T1000 (cell line): ENCODE data around the gene CLDN7.
A peak's percentile ranks its signal among the peaks of the same experiment; 100 is the strongest.

ENCODE experiments used
- DNase-seq: peaks from one replicate; lab custom pipeline; 2025; ENCODE audit warnings: mixed read lengths; lab: John Stamatoyannopoulos, UW

The CLDN7 gene

GRCh38 chr17:7285679-7286078 is 23.4 kb upstream of the CLDN7 start:
- DNase-seq, result no peak

DNA sequence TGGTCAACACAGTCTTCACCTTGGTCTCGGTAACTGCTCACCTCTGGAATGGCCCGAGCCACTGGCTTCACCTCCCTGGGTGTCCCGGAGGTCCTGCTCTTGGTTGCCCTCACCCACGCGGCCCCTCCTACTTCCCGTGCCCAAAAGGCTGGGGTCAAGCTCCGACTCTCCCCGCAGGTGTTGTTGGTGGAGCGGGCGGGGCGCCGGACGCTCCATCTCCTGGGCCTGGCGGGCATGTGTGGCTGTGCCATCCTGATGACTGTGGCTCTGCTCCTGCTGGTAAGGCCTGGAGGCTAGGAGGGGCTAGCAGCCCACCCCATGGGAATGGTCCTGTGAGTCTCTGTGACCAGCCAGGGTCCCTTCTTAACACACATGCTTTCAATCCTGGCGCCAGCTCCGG is 22.6 kb upstream of the CLDN7 start:
- no peak for DNase-seq

- DNase-seq, result no peak
Observed at GRCh38 chr17:7283471-7284216, 21.4 kb upstream of the CLDN7 start.

DNA sequence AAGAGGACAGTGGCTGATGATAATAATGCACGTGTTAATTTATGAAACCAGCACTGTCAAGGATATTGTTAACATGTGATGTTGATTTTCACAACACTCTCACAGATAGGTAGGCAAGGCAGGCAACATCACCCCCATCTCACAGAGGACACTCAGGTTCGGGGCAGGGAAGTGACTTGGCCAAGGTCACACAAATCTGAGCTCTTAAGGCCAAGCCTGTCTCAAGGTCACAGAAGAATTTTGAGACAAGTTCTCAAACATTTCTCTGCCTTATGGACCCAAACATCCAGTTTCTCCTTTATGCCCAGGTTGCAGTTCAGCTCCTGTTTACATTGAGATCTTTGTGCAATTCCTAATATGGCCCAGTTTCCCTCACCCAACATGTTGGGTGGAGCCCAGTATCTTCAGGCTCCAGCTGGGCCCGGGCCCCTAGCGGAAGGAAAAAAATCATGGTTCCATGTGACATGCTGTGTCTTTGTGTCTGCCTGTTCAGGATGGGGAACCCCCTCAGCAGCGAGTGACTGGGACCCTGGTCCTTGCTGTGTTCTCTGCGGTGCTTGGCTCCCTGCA is 20.6 kb upstream of the CLDN7 start:
- no peak for DNase-seq

DNA sequence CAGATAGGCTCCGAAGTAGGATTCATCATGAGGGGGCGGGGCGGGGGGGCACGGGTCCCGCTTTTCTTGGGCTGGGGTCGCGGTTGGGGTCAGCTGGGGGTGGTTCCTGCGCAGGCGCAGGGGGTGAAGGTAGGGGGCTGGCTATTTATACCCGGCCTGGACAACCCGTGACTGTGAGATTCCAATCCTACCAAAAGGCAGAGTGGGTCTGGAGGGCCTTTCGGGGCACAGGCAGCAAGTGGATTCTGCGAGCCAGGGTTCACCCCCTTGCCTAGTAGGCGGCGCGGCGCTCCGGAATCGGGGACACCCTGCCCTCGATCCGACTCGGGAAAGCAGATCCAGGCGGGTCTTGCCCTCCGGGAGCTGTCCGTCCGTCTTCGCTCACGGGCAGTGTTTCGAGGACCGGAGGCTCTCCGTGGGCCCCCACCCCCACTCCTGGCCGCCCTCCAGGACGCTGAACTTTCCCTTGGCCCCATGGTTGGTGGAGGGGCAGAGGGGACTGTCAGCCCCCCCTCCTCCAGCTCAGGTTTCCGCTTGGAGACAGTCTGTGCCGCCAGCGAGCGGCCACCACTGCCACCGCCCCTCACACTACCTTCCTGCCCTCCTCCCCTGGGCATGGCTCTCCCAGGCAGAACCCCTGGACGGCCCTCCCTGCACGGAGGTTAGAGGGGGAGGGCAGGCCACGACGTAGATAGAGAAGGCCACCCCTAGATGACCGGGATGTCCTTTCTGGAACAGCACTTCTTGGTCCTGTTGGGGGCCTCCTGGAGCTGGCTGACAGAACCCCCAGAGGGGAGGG is 19.9 kb upstream of the CLDN7 start:
- DNase-seq, result no peak

DNA sequence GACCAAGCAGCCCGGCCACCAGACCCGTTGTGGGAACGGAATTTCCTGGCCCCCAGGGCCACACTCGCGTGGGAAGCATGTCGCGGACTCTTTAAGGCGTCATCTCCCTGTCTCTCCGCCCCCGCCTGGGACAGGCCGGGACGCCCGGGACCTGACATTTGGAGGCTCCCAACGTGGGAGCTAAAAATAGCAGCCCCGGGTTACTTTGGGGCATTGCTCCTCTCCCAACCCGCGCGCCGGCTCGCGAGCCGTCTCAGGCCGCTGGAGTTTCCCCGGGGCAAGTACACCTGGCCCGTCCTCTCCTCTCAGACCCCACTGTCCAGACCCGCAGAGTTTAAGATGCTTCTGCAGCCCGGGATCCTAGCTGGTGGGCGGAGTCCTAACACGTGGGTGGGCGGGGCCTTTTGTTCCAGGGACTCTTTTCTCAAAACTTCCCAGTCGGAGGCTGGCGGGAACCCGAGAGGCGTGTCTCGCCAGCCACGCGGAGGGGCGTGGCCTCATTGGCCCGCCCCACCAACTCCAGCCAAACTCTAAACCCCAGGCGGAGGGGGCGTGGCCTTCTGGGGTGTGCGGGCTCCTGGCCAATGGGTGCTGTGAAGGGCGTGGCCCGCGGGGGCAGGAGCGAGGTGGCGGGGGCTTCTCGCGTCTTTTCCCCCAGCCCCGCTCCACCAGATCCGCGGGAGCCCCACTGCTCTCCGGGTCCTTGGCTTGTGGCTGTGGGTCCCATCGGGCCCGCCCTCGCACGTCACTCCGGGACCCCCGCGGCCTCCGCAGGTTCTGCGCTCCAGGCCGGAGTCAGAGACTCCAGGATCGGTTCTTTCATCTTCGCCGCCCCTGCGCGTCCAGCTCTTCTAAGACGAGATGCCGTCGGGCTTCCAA is 19.0 kb upstream of the CLDN7 start, which contains the start of gene SLC2A4:
Gene SLC2A4, plus strand, starts transcription at position 645 of the 879 bp plus-strand sequence. Its CDS starts 217 bp downstream, at position 862.
- peak; percentile 88 for DNase-seq

DNA sequence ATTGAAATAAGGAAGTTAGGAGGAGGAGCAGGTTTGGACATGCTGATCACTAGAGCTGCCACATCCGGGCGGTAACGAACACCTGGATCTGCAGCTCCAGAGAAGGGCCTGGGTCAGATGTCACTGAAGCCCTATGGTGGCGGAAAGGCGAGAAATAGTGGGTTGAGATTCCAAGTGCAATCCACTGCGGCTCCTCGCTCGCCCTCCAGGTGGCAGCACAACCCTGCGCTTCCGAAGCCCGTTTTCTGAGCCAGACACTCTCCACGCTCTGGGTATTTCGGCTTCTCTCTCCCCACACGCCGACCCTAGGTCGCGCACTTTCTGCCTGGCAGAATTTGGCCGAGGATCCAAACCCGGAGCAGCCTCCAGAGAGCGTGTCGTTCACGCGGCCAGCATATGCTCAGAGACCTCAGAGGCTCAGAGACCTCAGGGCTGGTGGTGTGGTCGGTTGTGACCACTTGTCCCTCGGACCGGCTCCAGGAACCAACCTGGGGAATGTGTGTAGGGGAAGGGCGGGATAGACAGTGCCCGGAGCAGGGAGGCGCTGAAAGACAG is 18.3 kb upstream of the CLDN7 start:
- peak; percentile 74 for DNase-seq

DNA sequence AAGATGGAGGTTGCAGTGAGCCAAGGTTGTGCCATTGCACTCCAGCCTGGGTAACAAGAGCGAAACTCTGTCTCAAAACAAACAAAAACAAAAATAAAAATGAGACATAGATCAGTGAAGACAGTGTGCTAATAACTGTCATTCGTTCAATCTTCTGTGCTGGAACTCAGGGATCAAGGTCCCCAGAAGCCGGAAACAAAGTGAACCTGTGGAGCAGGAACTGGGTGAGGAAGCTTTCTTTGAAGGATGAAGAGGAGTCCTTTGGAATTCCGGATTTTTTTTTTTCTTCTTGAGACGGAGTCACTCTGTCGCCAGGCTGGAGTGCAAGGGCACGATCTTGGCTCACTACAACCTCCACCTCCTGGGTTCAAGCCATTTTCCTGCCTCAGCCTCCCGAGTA is 17.2 kb upstream of the CLDN7 start:
- DNase-seq, result no peak

GRCh38 chr17:7266784-7267183 is 4.5 kb upstream of the CLDN7 start:
- no peak for DNase-seq

DNA sequence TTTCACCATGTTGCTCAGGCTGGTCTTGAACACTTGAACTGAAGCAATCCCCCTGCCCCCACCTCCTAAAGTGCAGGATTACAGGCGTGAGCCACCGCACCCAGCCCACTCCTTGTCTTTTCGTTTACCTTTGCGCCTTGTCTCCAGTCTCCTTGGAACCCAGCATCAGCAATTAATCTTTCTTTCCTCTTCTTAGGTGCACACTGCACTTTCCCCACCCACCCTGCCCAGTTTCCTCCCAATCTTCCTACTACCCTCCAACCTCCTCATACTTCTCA is 1.5 kb upstream of the CLDN7 start:
- no peak for DNase-seq

GRCh38 chr17:7262935-7263800 is 890 bp upstream of the CLDN7 start:
- no peak for DNase-seq

- DNase-seq, result no peak
Observed at GRCh38 chr17:7261379-7262191, 693 bp downstream of the CLDN7 start.

DNA sequence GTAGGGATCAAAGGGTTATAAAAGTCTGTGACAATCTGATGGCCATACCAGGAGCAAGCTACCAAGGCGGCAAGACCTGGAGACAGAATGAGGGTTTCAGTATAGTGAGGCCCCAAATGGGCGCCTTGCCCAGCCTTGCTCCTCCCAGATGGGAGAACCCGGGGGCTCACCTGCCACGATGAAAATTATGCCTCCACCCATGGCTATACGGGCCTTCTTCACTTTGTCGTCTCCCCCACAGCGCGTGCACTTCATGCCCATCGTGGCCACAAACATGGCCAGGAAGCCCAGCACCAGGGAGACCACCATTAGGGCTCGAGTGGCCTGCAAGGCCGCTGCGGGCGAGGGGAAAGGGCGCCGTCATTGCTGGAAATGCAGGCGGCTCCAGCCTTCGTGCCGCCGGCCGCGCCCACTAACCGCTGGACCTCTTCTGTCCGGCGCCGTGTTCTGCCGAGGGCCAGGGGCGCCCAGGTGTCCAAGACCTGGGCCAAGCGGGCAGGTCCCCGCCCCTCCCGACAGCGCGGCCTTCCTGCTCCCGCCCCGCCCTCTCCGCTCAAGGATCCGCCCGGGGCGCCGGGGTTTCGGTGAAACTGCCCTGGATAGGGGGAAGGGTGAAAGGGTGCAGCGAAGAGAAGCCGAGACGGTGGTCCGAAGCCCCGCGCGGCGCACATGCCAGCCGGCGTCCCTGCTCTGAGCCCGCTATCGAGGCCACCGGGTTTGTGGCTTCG is 1.5 kb downstream of the CLDN7 start:
- no peak for DNase-seq

DNA sequence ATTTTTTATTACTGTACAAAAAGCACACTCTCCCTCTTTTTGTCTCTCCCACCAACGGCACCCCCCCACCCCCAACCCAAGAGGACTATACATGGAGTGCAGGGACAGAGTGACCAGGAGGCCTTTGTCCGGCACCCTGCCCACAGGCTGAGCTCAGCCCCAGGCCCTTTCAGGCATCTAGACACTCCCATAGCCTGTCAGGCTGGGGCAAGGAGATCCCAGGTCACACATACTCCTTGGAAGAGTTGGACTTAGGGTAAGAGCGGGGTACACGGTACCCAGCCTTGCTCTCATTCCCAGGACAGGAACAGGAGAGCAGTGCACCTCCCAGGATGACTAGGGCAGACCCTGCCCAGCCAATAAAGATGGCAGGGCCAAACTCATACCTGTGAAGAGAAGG is 2.1 kb downstream of the CLDN7 start:
- DNase-seq, result no peak

DNA sequence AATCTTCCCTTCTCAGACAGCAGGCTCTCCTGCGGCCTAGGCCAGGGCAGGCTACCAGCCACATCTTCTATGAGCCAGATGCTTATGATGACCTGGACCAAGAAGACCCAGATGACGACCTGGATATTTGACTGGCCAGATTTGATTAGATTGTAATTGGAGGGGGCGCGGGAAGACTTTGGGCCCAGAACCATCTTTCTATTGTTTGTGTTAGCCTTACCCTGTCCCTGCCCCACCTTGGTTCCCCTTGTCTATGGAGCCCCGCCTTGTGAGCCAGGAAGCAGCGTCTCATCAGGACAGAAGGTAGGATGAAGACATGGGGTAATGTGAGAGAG is 2.8 kb downstream of the CLDN7 start:
- DNase-seq, result no peak

DNA sequence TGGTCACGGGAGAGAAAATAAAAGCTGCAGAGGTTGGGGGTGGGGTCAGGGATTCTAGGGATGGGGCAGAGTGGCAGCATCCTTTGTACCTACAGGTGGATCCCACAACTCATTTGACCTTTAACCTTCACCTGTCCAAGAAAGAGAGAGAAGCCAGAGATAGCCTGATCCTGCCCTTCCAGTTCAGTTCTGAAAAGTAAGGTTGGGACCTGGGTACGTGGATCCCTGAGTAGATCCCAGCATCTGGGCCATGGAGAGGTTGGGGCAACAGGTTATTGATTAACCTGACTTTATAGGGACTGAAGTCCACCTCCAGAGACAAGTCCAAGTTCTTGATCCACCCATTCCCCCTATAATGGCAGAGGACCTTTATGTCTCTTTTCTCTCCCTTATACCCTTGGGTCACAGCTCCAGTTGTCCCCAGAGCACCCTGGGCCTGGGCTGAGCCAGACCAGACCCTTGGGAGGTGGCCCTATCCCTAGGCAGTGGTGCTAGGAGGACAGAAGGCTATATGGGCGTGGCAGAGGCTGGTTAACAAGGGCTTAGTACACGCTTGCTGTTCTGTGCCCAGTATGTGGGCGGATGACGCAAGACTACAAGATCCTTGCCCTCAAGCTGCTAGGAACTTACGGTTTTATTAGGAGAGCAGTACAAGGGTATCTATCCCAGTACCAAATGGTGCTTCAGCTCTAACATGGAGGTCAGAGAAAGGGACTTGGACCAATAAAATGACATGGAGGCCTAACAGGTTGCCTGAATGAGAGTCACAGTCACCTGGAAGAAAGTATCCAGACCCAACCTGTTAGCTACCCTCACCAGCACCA is 3.3 kb downstream of the CLDN7 start:
- no peak for DNase-seq

- no peak for DNase-seq
Observed at GRCh38 chr17:7256766-7257456, 5.4 kb downstream of the CLDN7 start.

- no peak for DNase-seq
Observed at GRCh38 chr17:7254511-7254910, 7.8 kb downstream of the CLDN7 start.
